Osteocyte (in vitro differentiated cells): ENCODE data around the gene KIF13A. TPM values are rescaled to one million over a fixed set of nuclear protein-coding genes. Genes with fewer than 3 reads are reported as not detected.

ENCODE experiments used
- DNase-seq: peaks from one replicate; pipeline ENCODE4 v3.0.0; 2021; ENCODE audit warnings: mixed read lengths; ENCODE audit not compliant: unreplicated experiment; ENCODE audit errors: extremely low spot score
- H3K27ac Mint-ChIP-seq: one replicate; pipeline ENCODE4 v1.8.0; 2021; ENCODE audit warnings: mild to moderate bottlenecking, mixed read lengths; ENCODE audit not compliant: unreplicated experiment
- H3K27me3 Mint-ChIP-seq: one replicate; pipeline ENCODE4 v1.8.0; 2021; ENCODE audit warnings: mixed read lengths; ENCODE audit not compliant: unreplicated experiment
- H3K36me3 Mint-ChIP-seq: one replicate; pipeline ENCODE4 v1.8.0; 2021; ENCODE audit warnings: mixed read lengths; ENCODE audit not compliant: unreplicated experiment
- H3K4me1 Mint-ChIP-seq: one replicate; pipeline ENCODE4 v1.8.0; 2021; ENCODE audit warnings: mixed read lengths; ENCODE audit not compliant: unreplicated experiment
- H3K4me3 Mint-ChIP-seq: one replicate; pipeline ENCODE4 v1.8.0; 2021; ENCODE audit warnings: mild to moderate bottlenecking, moderate library complexity, mixed read lengths; ENCODE audit not compliant: unreplicated experiment
- H3K9me3 Mint-ChIP-seq: one replicate; pipeline ENCODE4 v1.8.0; 2021; ENCODE audit warnings: mixed read lengths; ENCODE audit not compliant: unreplicated experiment
- CTCF ChIP-seq: fragments of 200-600 bp; sonication (generic); IDR thresholded peaks from 2 replicates; pipeline ENCODE4 v1.5.0; 2021; ENCODE audit warnings: antibody characterized with exemption, mild to moderate bottlenecking, moderate library complexity
- total RNA-seq: library from RNA; stranded (reverse); gene quantifications from 2 replicates; pipeline ENCODE4 v1.2.1, GENCODE V29; 2021

KIF13A gene
- total RNA-seq, 1 donor from 2014 or later, result 47.5 TPM

- no peak for TF ChIP-seq CTCF
- Mint-ChIP-seq H3K9me3 (no peaks in the 10 kb centered on the region), H3K36me3 (no peaks in the 10 kb centered on the region), H3K4me1 (peaks cover 45% of the 10 kb centered on the region), H3K27ac (peak overlapping the region; percentile 32), H3K4me3 (no peak overlapping the region), H3K27me3 (no peaks in the 10 kb centered on the region)
- no peak for DNase-seq
Measured at GRCh38 chr6:17932330-17932852, 55.0 kb downstream of the KIF13A start.

- H3K27me3 Mint-ChIP-seq, result no peaks in the 10 kb centered on the region
- H3K27ac Mint-ChIP-seq, result no peak overlapping the region
- no peak for TF ChIP-seq CTCF
- DNase-seq, result no peak
- no peaks in the 10 kb centered on the region for H3K9me3 Mint-ChIP-seq
- peaks cover 43% of the 10 kb centered on the region for H3K4me1 Mint-ChIP-seq
- no peaks in the 10 kb centered on the region for H3K36me3 Mint-ChIP-seq
- H3K4me3 Mint-ChIP-seq, result no peak overlapping the region
Measured at GRCh38 chr6:17931227-17931626, 56.2 kb downstream of the KIF13A start.

GRCh38 chr6:17930321-17930993, 57.0 kb downstream of the KIF13A start:
- Mint-ChIP-seq H3K4me1 (peaks cover 45% of the 10 kb centered on the region), H3K4me3 (no peak overlapping the region), H3K27ac (peak overlapping the region; percentile 50), H3K9me3 (no peaks in the 10 kb centered on the region), H3K36me3 (no peaks in the 10 kb centered on the region), H3K27me3 (no peaks in the 10 kb centered on the region)
- no peak for TF ChIP-seq CTCF
- DNase-seq, result no peak

- peak overlapping the region; percentile 91 for H3K27ac Mint-ChIP-seq
- no peak for TF ChIP-seq CTCF
- H3K4me1 Mint-ChIP-seq, result peaks cover 60% of the 10 kb centered on the region
- H3K4me3 Mint-ChIP-seq, result no peak overlapping the region
- H3K9me3 Mint-ChIP-seq, result no peaks in the 10 kb centered on the region
- H3K36me3 Mint-ChIP-seq, result no peaks in the 10 kb centered on the region
- no peaks in the 10 kb centered on the region for H3K27me3 Mint-ChIP-seq
- DNase-seq, result no peak
Measured at GRCh38 chr6:17928514-17929430, 58.7 kb downstream of the KIF13A start.

- Mint-ChIP-seq H3K27ac (no peak overlapping the region), H3K9me3 (no peaks in the 10 kb centered on the region)
Measured at GRCh38 chr6:17927705-17928104, 59.7 kb downstream of the KIF13A start.

More at GRCh38 chr6:17927705-17928104, 59.7 kb downstream of the KIF13A start:
- Mint-ChIP-seq H3K4me1 (peaks cover 66% of the 10 kb centered on the region), H3K36me3 (no peaks in the 10 kb centered on the region), H3K4me3 (no peak overlapping the region), H3K27me3 (no peaks in the 10 kb centered on the region)
- no peak for DNase-seq
- no peak for TF ChIP-seq CTCF
